Progenitor cell of endocrine pancreas (in vitro differentiated cells): ENCODE measurements around the gene VDAC1. TPM values are rescaled to one million over a fixed set of nuclear protein-coding genes. Genes with fewer than 3 reads are reported as not detected.
"Not testable (repeated sequence)": the region's sequence is repeated elsewhere in the genome, so short reads cannot be mapped to it uniquely, and the experiment has no call there.

Experiments used
- DNase-seq: peaks from one replicate; pipeline ENCODE4 v3.0.0; 2021; ENCODE audit warnings: low spot score; ENCODE audit not compliant: unreplicated experiment
- H3K27ac Mint-ChIP-seq: 2 replicates; pipeline ENCODE4 v1.8.0; 2021; ENCODE audit warnings: mild to moderate bottlenecking, moderate library complexity, mixed read lengths
- H3K27me3 Mint-ChIP-seq: 2 replicates; pipeline ENCODE4 v1.8.0; 2021; ENCODE audit warnings: mixed read lengths
- H3K36me3 Mint-ChIP-seq: 2 replicates; pipeline ENCODE4 v1.8.0; 2022; ENCODE audit warnings: mixed read lengths; ENCODE audit not compliant: insufficient read depth
- H3K4me1 Mint-ChIP-seq: 2 replicates; pipeline ENCODE4 v1.8.0; 2021; ENCODE audit warnings: low read depth, mixed read lengths
- H3K4me3 Mint-ChIP-seq: 2 replicates; pipeline ENCODE4 v1.8.0; 2021; ENCODE audit warnings: low read depth, mild to moderate bottlenecking, moderate library complexity, mixed read lengths
- H3K9me3 Mint-ChIP-seq: 2 replicates; pipeline ENCODE4 v1.8.0; 2021; ENCODE audit warnings: low read depth, mixed read lengths
- total RNA-seq: library from RNA; stranded (reverse); gene quantifications from 2 replicates; pipeline ENCODE4 v1.2.1, GENCODE V29; 2021
- TF ChIP-seq, protein P1 (sequence below): fragments of 200-600 bp; sonication (generic); IDR thresholded peaks from one replicate; pipeline ENCODE4 v1.5.0; 2021; ENCODE audit warnings: antibody characterized with exemption, mild to moderate bottlenecking; ENCODE audit not compliant: unreplicated experiment

The VDAC1 gene
- total RNA-seq, 1 donor from 2014 or later, result 123 TPM

DNA sequence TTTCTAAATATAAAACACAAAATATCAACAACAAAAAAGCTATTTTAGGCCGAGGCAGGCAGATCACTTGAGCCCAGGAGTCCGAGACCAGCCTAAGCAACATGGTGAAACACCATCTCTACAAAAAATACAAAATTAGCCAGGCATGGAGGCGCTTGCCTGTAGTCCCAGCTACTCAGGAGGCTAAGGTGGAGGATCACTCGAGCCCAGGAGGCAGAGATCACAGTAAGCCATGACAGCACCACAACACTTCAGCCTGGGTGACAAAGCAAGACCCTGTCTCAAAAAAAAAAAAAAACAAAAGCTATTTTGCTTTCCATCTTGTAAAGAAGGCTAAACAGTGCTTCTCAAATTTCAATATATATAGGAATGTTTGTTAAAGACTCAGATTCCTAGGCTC lies 47.7 kb downstream of the VDAC1 start:
- TF ChIP-seq, protein P1, sequence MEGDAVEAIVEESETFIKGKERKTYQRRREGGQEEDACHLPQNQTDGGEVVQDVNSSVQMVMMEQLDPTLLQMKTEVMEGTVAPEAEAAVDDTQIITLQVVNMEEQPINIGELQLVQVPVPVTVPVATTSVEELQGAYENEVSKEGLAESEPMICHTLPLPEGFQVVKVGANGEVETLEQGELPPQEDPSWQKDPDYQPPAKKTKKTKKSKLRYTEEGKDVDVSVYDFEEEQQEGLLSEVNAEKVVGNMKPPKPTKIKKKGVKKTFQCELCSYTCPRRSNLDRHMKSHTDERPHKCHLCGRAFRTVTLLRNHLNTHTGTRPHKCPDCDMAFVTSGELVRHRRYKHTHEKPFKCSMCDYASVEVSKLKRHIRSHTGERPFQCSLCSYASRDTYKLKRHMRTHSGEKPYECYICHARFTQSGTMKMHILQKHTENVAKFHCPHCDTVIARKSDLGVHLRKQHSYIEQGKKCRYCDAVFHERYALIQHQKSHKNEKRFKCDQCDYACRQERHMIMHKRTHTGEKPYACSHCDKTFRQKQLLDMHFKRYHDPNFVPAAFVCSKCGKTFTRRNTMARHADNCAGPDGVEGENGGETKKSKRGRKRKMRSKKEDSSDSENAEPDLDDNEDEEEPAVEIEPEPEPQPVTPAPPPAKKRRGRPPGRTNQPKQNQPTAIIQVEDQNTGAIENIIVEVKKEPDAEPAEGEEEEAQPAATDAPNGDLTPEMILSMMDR, result no peak
- DNase-seq, result no peak
- Mint-ChIP-seq H3K27ac (no peak overlapping the region), H3K4me1 (no peaks in the 10 kb centered on the region), H3K36me3 (peaks cover 13% of the 10 kb centered on the region), H3K4me3 (no peak overlapping the region), H3K27me3 (no peaks in the 10 kb centered on the region), H3K9me3 (no peaks in the 10 kb centered on the region)

DNA sequence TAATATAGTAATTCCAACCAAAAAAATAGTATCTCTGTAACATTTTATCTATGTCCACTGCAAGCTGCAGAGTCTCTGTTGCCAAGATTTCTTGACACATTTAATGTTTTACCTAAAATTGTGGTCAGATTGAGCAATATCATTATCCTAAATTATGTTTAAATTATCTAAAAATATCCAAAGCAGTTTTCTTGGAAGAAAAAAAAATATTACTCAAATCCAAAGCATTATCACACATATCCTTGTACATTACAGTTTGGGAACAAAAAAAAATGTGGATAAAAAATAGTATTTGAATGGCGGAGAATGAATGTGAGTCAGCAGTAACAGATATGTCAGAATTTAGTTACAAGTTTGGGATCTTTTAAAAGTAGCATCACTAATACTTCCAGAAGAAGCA lies 48.6 kb downstream of the VDAC1 start:
- not testable (repeated sequence) for H3K27ac Mint-ChIP-seq, H3K4me3 Mint-ChIP-seq, H3K4me1 Mint-ChIP-seq, H3K9me3 Mint-ChIP-seq, DNase-seq, H3K27me3 Mint-ChIP-seq
- H3K36me3 Mint-ChIP-seq, result peaks cover 13% of the 10 kb centered on the region

DNA sequence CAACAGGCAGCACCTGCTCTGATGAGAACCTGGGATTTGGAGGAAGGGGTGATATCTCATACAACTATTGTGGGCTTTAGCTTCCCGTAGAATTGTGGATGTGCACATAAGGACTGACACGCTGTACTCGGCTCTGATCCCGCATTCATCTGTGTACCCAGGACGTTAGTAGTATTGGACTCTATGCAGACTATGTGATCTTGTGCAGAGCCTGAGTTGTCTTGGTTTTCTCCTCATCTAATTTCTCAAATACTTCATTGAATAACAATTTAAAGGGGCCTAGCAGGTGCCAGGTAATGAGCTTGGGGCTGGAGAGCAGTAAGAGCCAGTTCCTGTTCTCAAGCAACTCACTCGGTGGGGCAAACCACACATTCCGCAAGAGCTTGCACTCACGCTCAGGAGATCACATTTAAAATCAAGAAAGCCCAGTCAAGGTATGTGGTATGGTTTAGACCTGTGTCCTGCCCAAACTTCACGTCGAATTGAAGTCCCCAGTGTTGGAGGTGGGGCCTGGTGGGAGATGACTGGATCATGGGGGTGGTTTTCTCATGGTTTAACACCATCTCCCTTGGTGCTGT lies 51.1 kb downstream of the VDAC1 start:
- Mint-ChIP-seq H3K27ac (peak overlapping the region; percentile 56), H3K4me3 (no peak overlapping the region), H3K4me1 (no peaks in the 10 kb centered on the region), H3K36me3 (peaks cover 8% of the 10 kb centered on the region), H3K27me3 (no peaks in the 10 kb centered on the region), H3K9me3 (no peaks in the 10 kb centered on the region)
- TF ChIP-seq, protein P1, result no peak
- DNase-seq, result no peak

DNA sequence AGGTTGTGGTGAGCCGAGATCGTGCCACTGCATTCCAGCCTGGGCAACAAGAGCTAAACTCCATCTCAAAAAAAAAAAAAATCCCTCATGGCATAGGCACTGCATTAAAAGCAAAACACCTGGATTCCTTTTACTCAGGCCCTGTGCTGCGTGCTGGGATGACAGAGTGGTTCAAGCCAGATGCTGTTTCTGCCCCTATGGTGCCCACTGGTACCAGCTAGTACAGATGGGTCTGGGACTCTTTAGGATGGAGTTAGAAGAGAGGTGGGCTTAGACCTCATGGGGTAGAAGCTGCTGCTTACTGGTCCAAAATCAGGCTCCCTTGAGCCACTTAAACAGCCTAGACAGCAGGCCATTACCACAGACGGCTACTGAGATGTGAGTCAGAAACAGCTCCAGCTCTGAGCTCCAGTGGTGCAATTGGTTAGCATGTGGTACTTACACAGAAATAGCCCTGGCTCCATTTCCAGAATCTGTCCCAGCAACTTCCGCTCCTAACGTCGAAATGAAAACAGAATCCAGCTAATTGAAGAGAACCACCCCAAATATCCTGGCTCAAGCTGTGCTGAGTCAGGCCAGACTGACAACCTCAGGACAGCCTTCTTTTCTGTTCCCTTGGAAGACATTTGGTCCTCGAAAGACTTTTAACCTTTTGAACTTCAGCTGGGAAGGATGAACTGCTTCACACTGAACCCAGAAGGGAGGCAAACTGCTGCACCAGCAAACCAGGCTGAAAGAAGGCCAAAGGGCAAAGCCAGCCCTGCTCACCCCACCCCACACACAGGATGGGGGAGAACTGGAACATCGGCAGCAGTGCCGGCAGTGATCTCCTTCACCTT lies 51.8 kb downstream of the VDAC1 start:
- Mint-ChIP-seq H3K27ac (no peak overlapping the region), H3K4me1 (no peaks in the 10 kb centered on the region), H3K9me3 (no peaks in the 10 kb centered on the region), H3K4me3 (no peak overlapping the region), H3K27me3 (no peaks in the 10 kb centered on the region), H3K36me3 (peaks cover 8% of the 10 kb centered on the region)
- TF ChIP-seq, protein P1, result no peak
- no peak for DNase-seq

DNA sequence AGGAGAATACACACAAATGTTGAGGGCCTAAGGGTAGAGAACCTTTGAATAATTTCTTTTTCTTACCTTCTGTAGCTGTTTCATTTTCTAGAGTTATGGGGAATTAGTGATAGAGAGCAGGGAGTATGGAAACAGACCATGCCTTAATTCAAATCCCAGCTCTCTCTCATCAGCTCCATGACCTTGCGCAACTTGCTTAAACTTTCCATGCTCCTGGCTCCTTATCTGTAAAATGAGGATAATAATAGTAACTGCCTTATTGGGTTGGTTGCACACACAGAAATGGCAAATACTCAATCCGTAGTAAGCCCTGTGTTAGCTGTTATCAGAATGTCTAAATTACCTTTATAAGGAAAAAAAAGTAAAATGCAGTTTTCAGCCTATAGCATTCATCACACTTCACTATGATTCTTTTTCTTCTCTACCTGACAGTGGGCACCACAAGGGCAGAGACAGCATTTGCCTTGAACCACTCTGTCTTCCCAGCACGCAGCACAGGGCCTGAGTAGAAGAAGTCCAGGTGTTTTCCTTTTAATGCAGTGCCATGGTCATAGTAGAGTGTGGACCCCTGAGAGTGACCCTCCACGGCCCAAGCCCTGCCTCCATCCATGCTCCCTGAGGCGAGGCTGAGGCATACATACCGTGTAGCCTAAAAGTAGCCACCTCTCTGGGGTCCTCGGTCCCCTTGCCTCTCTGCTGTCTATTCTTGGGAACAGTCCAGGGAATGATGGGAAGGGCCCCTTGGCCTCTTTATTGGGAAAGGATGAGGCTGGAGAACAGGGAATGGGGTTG lies 53.8 kb downstream of the VDAC1 start:
- Mint-ChIP-seq H3K4me1 (no peaks in the 10 kb centered on the region), H3K36me3 (peaks cover 5% of the 10 kb centered on the region), H3K27ac (no peak overlapping the region), H3K27me3 (peaks cover 9% of the 10 kb centered on the region), H3K9me3 (no peaks in the 10 kb centered on the region), H3K4me3 (no peak overlapping the region)
- TF ChIP-seq, protein P1, result no peak
- no peak for DNase-seq
